ENCODE data around the gene COG5. TPM values are rescaled to one million over a fixed set of nuclear protein-coding genes. Genes with fewer than 3 reads are reported as not detected.

Gene COG5
- total RNA-seq, 1 experiment from 2014 or later, result 20.2 TPM

DNA sequence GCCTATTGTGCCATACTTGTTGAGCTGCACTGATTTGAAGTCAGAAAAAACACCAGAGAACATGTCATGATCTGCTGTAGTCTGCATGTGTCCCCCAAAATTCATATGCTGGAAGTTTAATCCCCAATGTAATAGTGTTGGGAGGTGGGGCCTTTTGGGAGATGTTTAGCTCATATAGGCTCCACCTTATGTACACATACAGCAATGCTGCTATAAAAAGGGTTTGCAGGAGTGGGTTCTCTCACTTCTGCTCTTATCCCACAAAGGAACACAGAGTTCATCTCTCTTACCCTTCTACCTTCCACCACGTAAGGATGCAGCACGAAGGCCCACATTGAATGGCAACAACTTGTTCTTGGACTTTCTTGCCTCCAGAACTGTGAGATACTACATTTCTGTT lies 70.8 kb downstream of the COG5 start:
- no CpG with 5 or more reads among the region's 2 CpGs for WGBS (ENCODE audit: extremely low coverage, insufficient read length, low lambda C conversion rate)
- H3K9me3 ChIP-seq (ENCODE audit: control insufficient read depth, low read depth, low read length), result no peaks in the 10 kb centered on the region
- no peak overlapping the region for H4K8ac ChIP-seq (replicated peaks; ENCODE audit: insufficient read length, low read depth, low read length)
- H2AK5ac ChIP-seq (ENCODE audit: insufficient read length, low read length), result no peak overlapping the region
- no peak overlapping the region for H4K5ac ChIP-seq (ENCODE audit: insufficient read length, low read depth, low read length)
- no peak overlapping the region for H3K9ac ChIP-seq (ENCODE audit: extremely low read depth, insufficient read length, low read length)
- no peak overlapping the region for H3K18ac ChIP-seq (ENCODE audit: insufficient read length, low read depth, low read length)
- no peak overlapping the region for H3K4ac ChIP-seq (ENCODE audit: low read depth, low read length)
- no peaks in the 10 kb centered on the region for H3K27me3 ChIP-seq (ENCODE audit: insufficient read depth, low read length)
- H2BK12ac ChIP-seq (ENCODE audit: insufficient read length, low read depth, low read length), result no peak overlapping the region
- no peak overlapping the region for H3K56ac ChIP-seq (ENCODE audit: insufficient read length, low read depth, low read length)
- Mint-ChIP-seq H3K4me3 (no peak overlapping the region), H3K27me3 (ENCODE audit: low read depth) (no peaks in the 10 kb centered on the region), H3K4me1 (peaks cover 0 to 8% of the 10 kb centered on the region in 2 experiments; a peak in 3 of 4 replicates), H3K9me3 (no peaks in the 10 kb centered on the region), H3K27ac (no peak overlapping the region), H3K36me3 (ENCODE audit: insufficient read depth in 1 of 3, low read depth in 3 of 3) (peaks cover 0 to 7% (median 3%) of the 10 kb centered on the region in 3 experiments; a peak in 4 of 7 replicates)
- H3K14ac ChIP-seq (ENCODE audit: insufficient read depth, low read length), result no peak overlapping the region
- peaks cover 6% of the 10 kb centered on the region for H3K79me1 ChIP-seq (ENCODE audit: insufficient read depth, low read depth, low read length, poor library complexity, severe bottlenecking)
- no peaks in the 10 kb centered on the region for H3K4me1 ChIP-seq (ENCODE audit: insufficient read depth, low read length)
- no peak overlapping the region for H3K27ac ChIP-seq (ENCODE audit: insufficient read length, low read depth, low read length)
- no peak overlapping the region for H2BK120ac ChIP-seq (ENCODE audit: low read depth, low read length, poor library complexity, severe bottlenecking)
- no peak overlapping the region for H2BK5ac ChIP-seq (ENCODE audit: insufficient read length, low read length)
- no peak overlapping the region for H2BK15ac ChIP-seq (ENCODE audit: low read depth, low read length)
- no peak overlapping the region for H4K91ac ChIP-seq (ENCODE audit: insufficient read length, low read depth, low read length)
- TF ChIP-seq, protein P1, sequence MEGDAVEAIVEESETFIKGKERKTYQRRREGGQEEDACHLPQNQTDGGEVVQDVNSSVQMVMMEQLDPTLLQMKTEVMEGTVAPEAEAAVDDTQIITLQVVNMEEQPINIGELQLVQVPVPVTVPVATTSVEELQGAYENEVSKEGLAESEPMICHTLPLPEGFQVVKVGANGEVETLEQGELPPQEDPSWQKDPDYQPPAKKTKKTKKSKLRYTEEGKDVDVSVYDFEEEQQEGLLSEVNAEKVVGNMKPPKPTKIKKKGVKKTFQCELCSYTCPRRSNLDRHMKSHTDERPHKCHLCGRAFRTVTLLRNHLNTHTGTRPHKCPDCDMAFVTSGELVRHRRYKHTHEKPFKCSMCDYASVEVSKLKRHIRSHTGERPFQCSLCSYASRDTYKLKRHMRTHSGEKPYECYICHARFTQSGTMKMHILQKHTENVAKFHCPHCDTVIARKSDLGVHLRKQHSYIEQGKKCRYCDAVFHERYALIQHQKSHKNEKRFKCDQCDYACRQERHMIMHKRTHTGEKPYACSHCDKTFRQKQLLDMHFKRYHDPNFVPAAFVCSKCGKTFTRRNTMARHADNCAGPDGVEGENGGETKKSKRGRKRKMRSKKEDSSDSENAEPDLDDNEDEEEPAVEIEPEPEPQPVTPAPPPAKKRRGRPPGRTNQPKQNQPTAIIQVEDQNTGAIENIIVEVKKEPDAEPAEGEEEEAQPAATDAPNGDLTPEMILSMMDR (conservative IDR thresholded peaks at IDR 0.05), result no peak
- no peak overlapping the region for H2BK20ac ChIP-seq (ENCODE audit: low read depth, low read length, poor library complexity, severe bottlenecking)
- no peaks in the 10 kb centered on the region for H3K23me2 ChIP-seq (ENCODE audit: insufficient read length, low read depth, low read length, poor library complexity, severe bottlenecking)
- H4K20me1 ChIP-seq (ENCODE audit: control insufficient read depth, insufficient read depth, insufficient read length), result no peaks in the 10 kb centered on the region
- H3T11ph ChIP-seq (ENCODE audit: low read length), result no peak overlapping the region
- DNase-seq, result no peak
- H3K79me2 ChIP-seq (ENCODE audit: insufficient read depth, low read length), result no peaks in the 10 kb centered on the region
- no peak overlapping the region for H2AFZ ChIP-seq (ENCODE audit: low read length)
- no peak overlapping the region for H3K4me2 ChIP-seq (ENCODE audit: insufficient read depth, insufficient read length, low read length)
- H3K23ac ChIP-seq (ENCODE audit: insufficient read length, low read depth, low read length), result no peak overlapping the region

Measured in H9 (cell line).